Mesenchymal stem cell (in vitro differentiated cells and primary cell): ENCODE data around the gene NR2C1.
"Not testable (repeated sequence)": the region's sequence is repeated elsewhere in the genome, so short reads cannot be mapped to it uniquely, and the experiment has no call there.

Experiments used
- DNase-seq: peaks from one replicate; pipeline ENCODE4 v3.0.0-alpha.2; 2013
- H2AFZ ChIP-seq: one replicate; pipeline ENCODE4 v1.6.1; 2013; ENCODE audit warnings: low read depth, mild to moderate bottlenecking, control low read depth, inconsistent platforms, low read length, moderate library complexity
- H2AK5ac ChIP-seq: 2 replicates; pipeline ENCODE4 v1.6.1; 2013; ENCODE audit warnings: low read length, moderate library complexity, mild to moderate bottlenecking, inconsistent platforms; ENCODE audit not compliant: severe bottlenecking
- H2BK120ac ChIP-seq: one replicate; pipeline ENCODE4 v1.6.1; 2013; ENCODE audit warnings: low read depth, mild to moderate bottlenecking, inconsistent platforms, low read length, moderate library complexity
- H2BK12ac ChIP-seq, 2 experiments: one replicate each; pipeline ENCODE4 v1.6.1; 2013; ENCODE audit warnings: inconsistent platforms in 2 of 2, low read length in 2 of 2, mild to moderate bottlenecking in 2 of 2, moderate library complexity in 2 of 2, control low read depth in 1 of 2
- H2BK15ac ChIP-seq: one replicate; pipeline ENCODE4 v1.6.1; 2013; ENCODE audit warnings: mild to moderate bottlenecking, low read depth, inconsistent platforms; ENCODE audit not compliant: poor library complexity, severe bottlenecking
- H2BK5ac ChIP-seq: 2 replicates; pipeline ENCODE4 v1.6.1; 2013; ENCODE audit warnings: low read depth, mild to moderate bottlenecking, low read length, control low read depth, inconsistent platforms; ENCODE audit not compliant: poor library complexity, severe bottlenecking
- H3K14ac ChIP-seq, 2 experiments: one replicate each; pipeline ENCODE4 v1.6.1; 2013; ENCODE audit warnings: inconsistent platforms in 2 of 2, low read length in 2 of 2, control low read depth in 1 of 2, mild to moderate bottlenecking in 1 of 2, moderate library complexity in 1 of 2
- H3K18ac ChIP-seq, 2 experiments: one replicate each; pipeline ENCODE4 v1.6.1; 2013; ENCODE audit warnings: inconsistent platforms in 2 of 2, low read length in 2 of 2, control low read depth in 1 of 2, low read depth in 1 of 2, mild to moderate bottlenecking in 1 of 2
- H3K23ac ChIP-seq, 2 experiments: one replicate each; pipeline ENCODE4 v1.6.1; 2013; ENCODE audit warnings: inconsistent platforms in 2 of 2, low read length in 2 of 2, mild to moderate bottlenecking in 2 of 2, moderate library complexity in 2 of 2, control low read depth in 1 of 2
- H3K27ac ChIP-seq: 2 replicates; pipeline ENCODE4 v1.5.1; 2013; ENCODE audit warnings: mild to moderate bottlenecking, moderate library complexity, low read length, control low read depth, inconsistent platforms; ENCODE audit not compliant: poor library complexity, severe bottlenecking
- H3K27me3 ChIP-seq, 2 experiments: 2 replicates each; pipeline versions ENCODE4 v1.6.1 to v1.7.0; 2013; ENCODE audit warnings: low read length in 2 of 2, mild to moderate bottlenecking in 2 of 2, moderate library complexity in 2 of 2, control low read depth in 1 of 2, inconsistent platforms in 1 of 2; ENCODE audit not compliant: control insufficient read depth in 1 of 2, insufficient read depth in 1 of 2
- H3K36me3 ChIP-seq, 2 experiments: 2 replicates each; pipeline versions ENCODE4 v1.6.1 to v1.7.0; 2013; ENCODE audit warnings: low read length in 2 of 2, control low read depth in 1 of 2, inconsistent platforms in 1 of 2, low read depth in 1 of 2, mild to moderate bottlenecking in 1 of 2; ENCODE audit not compliant: insufficient read depth in 2 of 2, control insufficient read depth in 1 of 2
- H3K4ac ChIP-seq, 2 experiments: one replicate each; pipeline ENCODE4 v1.6.1; 2013; ENCODE audit warnings: inconsistent platforms in 2 of 2, low read length in 2 of 2, mild to moderate bottlenecking in 2 of 2, moderate library complexity in 2 of 2, control low read depth in 1 of 2, low read depth in 1 of 2
- H3K4me1 ChIP-seq: 2 replicates; pipeline ENCODE4 v1.6.1; 2013; ENCODE audit warnings: low read depth, low read length, control low read depth; ENCODE audit not compliant: control insufficient read depth, insufficient read depth
- H3K4me2 ChIP-seq: 2 replicates; pipeline ENCODE4 v1.6.1; 2013; ENCODE audit warnings: low read length, mild to moderate bottlenecking, inconsistent platforms; ENCODE audit not compliant: poor library complexity, severe bottlenecking
- H3K4me3 ChIP-seq, 2 experiments: 2 replicates each; pipeline versions ENCODE4 v1.5.1 to v1.7.0; 2013; ENCODE audit warnings: low read length in 2 of 2, mild to moderate bottlenecking in 2 of 2, control low read depth in 1 of 2, low read depth in 1 of 2; ENCODE audit not compliant: insufficient read depth in 1 of 2
- H3K79me1 ChIP-seq: replicated peaks from 2 replicates; pipeline ENCODE4 v1.6.1; 2013; ENCODE audit warnings: mild to moderate bottlenecking, control low read depth, low read length, inconsistent platforms; ENCODE audit not compliant: poor library complexity, severe bottlenecking
- H3K9ac ChIP-seq: 2 replicates; pipeline ENCODE4 v1.7.0; 2013; ENCODE audit warnings: mild to moderate bottlenecking, low read length, moderate library complexity
- H3K9me3 ChIP-seq: 2 replicates; pipeline ENCODE4 v1.7.0; 2013; ENCODE audit warnings: mild to moderate bottlenecking, low read length; ENCODE audit not compliant: control insufficient read depth
- H4K8ac ChIP-seq: one replicate; pipeline ENCODE4 v1.6.1; 2013; ENCODE audit warnings: inconsistent platforms, mild to moderate bottlenecking, low read length, moderate library complexity
- H4K91ac ChIP-seq: one replicate; pipeline ENCODE4 v1.6.1; 2013; ENCODE audit warnings: mild to moderate bottlenecking, low read length, inconsistent platforms
- WGBS: methylation state at CpG from one replicate; pipeline ENCODE4 v1.1.7; 2013; ENCODE audit warnings: mixed read lengths; 5-methylcytosine and 5-hydroxymethylcytosine counted together

The NR2C1 gene

DNA sequence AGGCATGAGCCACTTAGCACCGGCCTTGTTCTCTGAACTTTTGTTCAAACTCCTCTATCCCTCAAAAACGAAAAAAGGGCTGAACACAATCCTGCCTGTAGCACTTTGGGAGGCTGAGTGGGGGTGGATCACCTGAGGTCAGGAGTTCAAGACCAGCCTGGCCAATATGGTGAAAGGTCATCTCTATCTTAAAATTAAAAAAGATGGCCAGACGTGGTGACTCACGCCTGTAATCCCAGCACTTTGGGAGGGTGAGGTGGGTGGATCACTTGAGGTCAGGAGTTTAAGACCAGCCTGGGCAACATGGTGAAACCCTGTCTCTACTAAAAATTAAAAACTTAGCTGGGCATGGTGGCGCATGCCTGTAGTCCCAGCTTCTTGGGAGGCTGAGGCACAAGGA, 28.5 kb upstream of the NR2C1 start:
- H3K9ac ChIP-seq, H3K23ac ChIP-seq, H3K27ac ChIP-seq, H3K14ac ChIP-seq, H3K9me3 ChIP-seq, H2AFZ ChIP-seq, H2BK120ac ChIP-seq, H2BK15ac ChIP-seq, H3K79me1 ChIP-seq, H4K91ac ChIP-seq, DNase-seq, H3K27me3 ChIP-seq, H3K4ac ChIP-seq, H3K4me3 ChIP-seq, H2BK12ac ChIP-seq, H3K4me2 ChIP-seq, H3K18ac ChIP-seq, H4K8ac ChIP-seq: not testable (repeated sequence)
- H2AK5ac ChIP-seq: peak overlapping the region; percentile 54
- peaks cover 9 to 34% of the 10 kb centered on the region in 2 experiments for H3K36me3 ChIP-seq
- peak overlapping the region; percentile 51 for H2BK5ac ChIP-seq
- WGBS: 98% methylated on average over 5 of the region's 5 CpGs
- peaks cover 25% of the 10 kb centered on the region for H3K4me1 ChIP-seq

GRCh38 chr12:95100264-95101190, 27.1 kb upstream of the NR2C1 start:
- H3K23ac ChIP-seq: no peak overlapping the region
- no peaks in the 10 kb centered on the region for H3K27me3 ChIP-seq
- no peak for DNase-seq
- no peak overlapping the region for H2BK15ac ChIP-seq
- no peak overlapping the region for H3K14ac ChIP-seq
- no peak overlapping the region for H3K4me2 ChIP-seq
- no peak overlapping the region for H3K4me3 ChIP-seq
- peaks cover 9 to 28% of the 10 kb centered on the region in 2 experiments for H3K36me3 ChIP-seq
- H2BK5ac ChIP-seq: no peak overlapping the region
- H3K4ac ChIP-seq: no peak overlapping the region
- H2AK5ac ChIP-seq: peak overlapping the region; percentile 76
- no peak overlapping the region for H4K8ac ChIP-seq
- H3K9ac ChIP-seq: no peak overlapping the region
- no peaks in the 10 kb centered on the region for H3K9me3 ChIP-seq
- H2BK120ac ChIP-seq: no peak overlapping the region
- WGBS: 96% methylated on average over 11 of the region's 11 CpGs
- H3K27ac ChIP-seq: no peak overlapping the region
- H3K4me1 ChIP-seq: peaks cover 24% of the 10 kb centered on the region
- no peak overlapping the region for H2AFZ ChIP-seq
- no peak overlapping the region for H2BK12ac ChIP-seq
- H3K79me1 ChIP-seq: peaks cover 10% of the 10 kb centered on the region
- H4K91ac ChIP-seq: no peak overlapping the region
- no peak overlapping the region for H3K18ac ChIP-seq

DNA sequence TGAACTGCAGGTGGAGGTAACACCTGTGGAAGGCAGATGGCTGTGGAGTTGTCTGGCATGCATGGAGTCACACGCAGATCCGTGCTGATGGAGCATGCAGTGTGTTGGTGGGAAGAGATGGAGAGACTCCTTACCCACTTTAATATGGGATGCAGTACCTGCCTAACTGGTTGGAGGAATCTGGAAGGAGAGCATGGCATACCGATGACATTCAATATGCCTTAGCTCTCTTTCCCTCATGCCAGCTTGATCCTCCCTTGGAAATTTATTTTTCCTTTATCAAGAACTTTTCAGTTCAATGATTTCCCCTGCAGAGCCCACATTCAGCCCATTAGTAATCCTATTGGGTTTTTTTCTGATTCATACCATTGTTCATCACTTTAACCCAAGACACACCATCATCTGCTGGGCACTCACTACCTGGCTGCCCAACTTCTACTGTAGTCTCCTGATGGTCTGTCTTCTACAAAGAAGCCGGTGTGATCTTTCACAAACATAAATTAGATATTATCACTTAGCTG, 25.9 kb upstream of the NR2C1 start:
- no peaks in the 10 kb centered on the region for H3K27me3 ChIP-seq

DNA sequence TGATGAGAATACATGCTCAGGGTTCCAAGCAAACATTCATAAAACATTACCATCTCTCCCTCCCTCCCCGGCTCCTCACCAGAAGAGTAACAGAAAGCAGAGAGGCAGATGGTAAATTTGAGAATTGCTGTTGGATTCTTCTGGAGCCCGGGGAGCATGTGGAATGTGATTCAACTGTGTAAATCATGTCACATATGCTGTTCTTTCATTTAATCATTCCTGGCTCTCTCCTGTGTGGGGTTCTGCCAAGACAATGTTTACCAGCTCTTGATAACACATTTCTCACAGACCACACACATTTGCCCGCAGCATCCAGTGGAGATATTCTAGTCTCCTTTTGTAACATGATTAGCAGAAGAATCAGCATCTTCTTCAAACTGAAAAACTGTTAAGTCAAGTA, 23.4 kb upstream of the NR2C1 start:
- 40% methylated on average over 1 of the region's 3 CpGs for WGBS
- H3K18ac ChIP-seq: no peak overlapping the region

More for the DNA sequence above, 25.9 kb upstream of the NR2C1 start:
- H2AK5ac ChIP-seq: peak overlapping the region; percentile 71
- no peak overlapping the region for H3K4ac ChIP-seq
- H3K36me3 ChIP-seq: peaks cover 9 to 20% of the 10 kb centered on the region in 2 experiments
- H3K9me3 ChIP-seq: no peaks in the 10 kb centered on the region
- no peak overlapping the region for H4K8ac ChIP-seq
- no peak overlapping the region for H2BK15ac ChIP-seq
- no peak overlapping the region for H3K23ac ChIP-seq
- H3K27ac ChIP-seq: peak overlapping the region; percentile 6
- H3K4me1 ChIP-seq: peaks cover 17% of the 10 kb centered on the region
- H3K18ac ChIP-seq: no peak overlapping the region
- H4K91ac ChIP-seq: no peak overlapping the region
- H2BK120ac ChIP-seq: no peak overlapping the region
- no peak overlapping the region for H2BK5ac ChIP-seq
- no peak for DNase-seq
- H2AFZ ChIP-seq: no peak overlapping the region
- no peak overlapping the region for H3K9ac ChIP-seq
- H3K4me2 ChIP-seq: no peak overlapping the region
- WGBS: 91% methylated on average over 4 of the region's 4 CpGs
- H3K79me1 ChIP-seq: peaks cover 14% of the 10 kb centered on the region
- H2BK12ac ChIP-seq: no peak overlapping the region
- peak overlapping the region in 1 of 2 experiments; percentile 81 for H3K14ac ChIP-seq
- no peak overlapping the region for H3K4me3 ChIP-seq

More for the DNA sequence above, 23.4 kb upstream of the NR2C1 start:
- H3K9ac ChIP-seq: no peak overlapping the region
- no peak overlapping the region for H3K4me2 ChIP-seq
- no peaks in the 10 kb centered on the region for H3K9me3 ChIP-seq
- no peak for DNase-seq
- no peak overlapping the region for H2BK15ac ChIP-seq
- H2BK5ac ChIP-seq: no peak overlapping the region
- no peak overlapping the region for H3K23ac ChIP-seq
- no peak overlapping the region for H3K4me3 ChIP-seq
- no peak overlapping the region for H3K14ac ChIP-seq
- peaks cover 15% of the 10 kb centered on the region for H3K79me1 ChIP-seq
- no peak overlapping the region for H4K91ac ChIP-seq
- no peak overlapping the region for H4K8ac ChIP-seq
- peaks cover 9 to 29% of the 10 kb centered on the region in 2 experiments for H3K36me3 ChIP-seq
- no peak overlapping the region for H2BK12ac ChIP-seq
- no peak overlapping the region for H2BK120ac ChIP-seq
- H3K4me1 ChIP-seq: peaks cover 13% of the 10 kb centered on the region
- no peaks in the 10 kb centered on the region for H3K27me3 ChIP-seq
- H3K4ac ChIP-seq: no peak overlapping the region
- no peak overlapping the region for H2AFZ ChIP-seq
- H3K27ac ChIP-seq: peak overlapping the region; percentile 24
- no peak overlapping the region for H2AK5ac ChIP-seq
